ENCODE data around the gene LIPT1.
"Not testable (repeated sequence)": the region's sequence is repeated elsewhere in the genome, so short reads cannot be mapped to it uniquely, and the experiment has no call there.

The LIPT1 gene

DNA sequence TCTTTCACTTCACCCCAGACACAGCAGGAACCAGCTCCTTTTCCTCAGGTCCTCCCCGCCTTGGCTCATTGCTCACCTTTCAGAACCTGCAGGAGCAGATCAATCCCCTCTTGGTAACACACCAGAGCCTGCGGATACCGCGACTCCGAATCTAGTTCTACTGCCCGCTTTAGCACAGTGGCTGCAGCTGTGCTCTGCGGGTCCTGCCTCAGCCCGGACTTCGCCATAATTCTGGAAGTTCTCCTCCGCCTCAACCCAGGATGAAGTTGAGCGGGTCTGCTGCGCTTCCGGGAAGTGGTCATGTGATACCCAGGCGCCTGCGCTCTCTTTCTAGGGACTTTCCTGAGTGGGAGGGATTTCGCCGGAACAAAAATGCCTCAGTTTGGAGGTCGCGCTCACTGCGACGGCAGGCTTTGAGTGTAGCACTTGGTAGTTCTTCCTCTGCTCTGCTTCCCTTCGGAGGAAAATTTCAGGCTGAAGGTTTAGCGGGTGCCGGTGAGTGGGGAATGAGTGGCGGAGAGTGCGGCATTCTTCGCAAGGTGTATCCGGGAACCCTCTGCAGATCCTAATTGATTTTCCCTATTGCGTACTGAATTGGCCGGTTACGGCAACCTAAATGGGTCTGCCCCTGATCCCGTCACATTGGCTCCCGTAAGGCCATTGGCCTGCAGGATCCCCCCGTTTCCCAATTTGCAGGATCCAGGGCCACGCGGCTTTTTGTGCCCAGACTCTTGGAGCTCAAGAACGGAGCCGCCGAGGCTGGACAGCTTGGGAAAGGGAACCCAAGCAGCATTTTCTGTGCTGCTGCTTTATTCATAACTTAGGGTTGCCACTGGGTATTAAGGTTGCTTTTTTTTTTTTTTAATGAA, 26.2 kb downstream of the LIPT1 start, which contains the start of the genes MITD1 and MRPL30:
MITD1 (minus strand) TSS at position 304 of the 869 bp plus-strand sequence; CDS start at position 227, 77 bp downstream.
MRPL30 (plus strand) TSS at position 430 of the 869 bp plus-strand sequence. CDS start 5,020 bp downstream, outside the sequence.
- peak; percentile 88 for DNase-seq (ENCODE audit: low read depth)

DNA sequence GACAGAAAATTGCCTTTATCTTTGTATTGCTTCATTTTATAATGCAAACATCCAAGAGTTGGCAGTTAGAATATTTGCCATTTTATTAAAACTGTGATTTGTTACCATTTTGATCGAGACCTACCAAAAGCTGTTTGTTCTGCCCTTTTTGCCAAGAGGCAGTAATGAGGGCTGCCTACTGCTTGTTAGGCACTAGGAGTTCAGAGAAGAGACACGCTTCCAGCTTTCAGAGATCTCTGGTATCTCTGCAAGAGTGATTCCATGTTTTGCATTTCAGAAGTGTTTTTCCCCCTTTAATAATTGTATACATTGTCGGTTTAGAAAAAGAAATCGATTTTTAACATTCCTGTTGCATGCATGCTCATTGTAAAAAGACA, 26.8 kb downstream of the LIPT1 start:
- DNase-seq (ENCODE audit: low read depth): no peak

DNA sequence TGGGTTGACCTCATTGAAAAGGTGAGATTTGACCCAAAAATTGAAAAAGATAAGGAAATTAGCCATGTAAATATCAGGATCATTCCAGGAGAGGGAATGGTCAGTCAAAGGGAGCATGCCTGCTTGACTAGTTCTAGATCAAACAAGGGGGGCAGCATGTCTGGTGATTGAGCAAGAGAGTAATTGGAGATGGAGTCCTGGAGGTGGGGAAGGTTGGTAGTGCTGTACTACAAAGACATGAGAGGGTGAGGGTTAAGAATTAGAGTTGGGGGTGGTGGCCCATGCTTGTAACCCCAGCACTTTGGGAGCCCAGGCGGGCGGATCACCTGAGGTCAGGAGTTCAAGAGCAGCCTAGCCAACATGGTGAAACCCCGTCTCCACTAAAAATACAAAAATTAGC, 28.3 kb downstream of the LIPT1 start:
- no peak for DNase-seq (ENCODE audit: low read depth)

DNA sequence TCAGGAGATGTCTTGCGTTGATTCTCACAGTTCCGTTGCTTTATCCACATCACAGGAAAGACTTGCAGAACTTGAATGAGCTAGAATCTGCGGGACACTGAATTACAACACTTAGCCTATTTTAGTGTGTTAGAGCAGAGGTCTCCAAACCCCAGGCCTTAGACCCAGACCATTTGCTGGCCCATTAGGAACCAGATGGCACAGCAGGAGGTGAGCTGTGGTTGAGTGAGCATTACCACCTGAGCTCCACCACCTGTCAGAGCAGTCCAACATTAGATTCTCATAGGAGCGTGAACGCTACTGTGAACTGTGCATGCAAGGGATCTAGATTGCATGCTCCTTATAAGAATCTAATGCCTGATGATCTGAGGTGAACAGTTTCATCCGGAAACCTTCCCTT, 30.0 kb downstream of the LIPT1 start:
- DNase-seq (ENCODE audit: low read depth): no peak

DNA sequence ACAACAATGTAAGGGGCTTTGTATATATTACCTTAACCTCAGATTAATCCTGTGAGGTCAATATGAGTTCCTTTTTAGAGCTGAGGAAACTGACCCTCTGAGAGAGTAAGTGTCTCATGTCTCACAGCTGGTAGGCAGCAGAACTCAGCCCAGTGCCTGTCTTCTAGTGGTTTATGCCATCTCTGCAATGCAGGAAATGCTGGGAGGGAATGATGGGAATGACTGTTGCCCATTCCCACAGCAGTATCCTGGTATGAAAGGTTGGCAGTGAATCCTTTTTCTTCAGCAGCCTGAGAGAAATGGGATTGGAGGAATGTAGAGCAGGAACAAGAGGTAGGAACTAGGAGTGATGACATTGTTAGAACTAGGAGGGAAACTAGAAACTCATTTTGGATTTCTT, 32.2 kb downstream of the LIPT1 start:
- no peak for DNase-seq (ENCODE audit: low read depth)

DNA sequence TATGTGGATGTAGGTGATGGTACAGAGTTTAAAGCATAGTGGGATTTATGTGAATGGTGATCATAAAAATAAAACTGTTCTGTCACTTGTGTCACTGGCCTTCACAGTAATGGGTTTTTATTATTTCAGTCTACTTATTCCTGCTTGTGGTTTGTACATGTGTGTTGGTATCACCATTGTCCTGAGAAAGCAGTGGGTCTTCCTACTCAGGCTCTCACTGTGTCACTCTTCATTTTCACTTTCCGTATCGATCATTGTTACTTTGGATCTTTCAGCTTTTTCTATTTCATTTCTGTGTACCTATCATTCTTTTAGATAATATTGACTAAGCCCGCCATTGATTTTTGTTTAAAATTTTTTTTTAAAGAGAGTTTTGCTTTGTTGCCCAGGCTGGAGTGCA, 33.6 kb downstream of the LIPT1 start:
- no peak for DNase-seq (ENCODE audit: low read depth)

DNA sequence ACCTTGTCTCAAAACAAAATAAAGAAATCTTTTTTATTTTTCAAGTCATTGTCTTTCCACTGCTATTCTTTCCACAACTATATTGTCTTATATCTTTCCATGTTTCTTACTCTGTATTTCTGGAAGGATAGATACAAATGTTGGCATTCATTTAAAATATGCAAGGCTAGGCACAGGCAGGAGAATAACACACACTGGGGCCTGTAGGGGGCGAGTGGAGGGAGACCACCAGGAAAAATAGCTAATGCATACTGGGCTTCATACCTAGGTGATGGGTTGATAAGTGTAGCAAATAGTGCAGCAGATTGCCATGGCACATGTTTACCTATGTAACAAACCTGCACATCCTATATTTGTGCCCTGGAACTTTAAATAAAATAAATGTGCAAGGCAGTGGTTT, 35.8 kb downstream of the LIPT1 start:
- no peak for DNase-seq (ENCODE audit: low read depth)

DNA sequence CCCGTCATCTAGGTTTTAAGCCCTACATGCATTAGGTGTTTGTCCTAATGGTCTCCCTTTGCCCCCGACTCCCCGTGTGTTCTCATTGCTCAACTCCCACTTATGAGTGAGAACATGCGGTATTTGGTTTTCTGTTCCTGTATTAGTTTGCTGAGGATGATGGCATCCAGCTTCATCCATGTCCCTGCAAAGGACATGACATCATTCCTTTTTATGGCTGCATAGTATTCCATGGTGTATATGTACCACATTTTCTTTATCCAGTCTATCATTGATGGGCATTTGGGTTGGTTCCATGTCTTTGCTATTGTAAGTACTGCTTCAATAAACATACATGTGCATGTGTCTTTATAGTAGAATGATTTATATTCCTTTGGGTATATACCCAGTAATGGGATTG, 37.6 kb downstream of the LIPT1 start:
- not testable (repeated sequence) for DNase-seq (ENCODE audit: low read depth)

DNA sequence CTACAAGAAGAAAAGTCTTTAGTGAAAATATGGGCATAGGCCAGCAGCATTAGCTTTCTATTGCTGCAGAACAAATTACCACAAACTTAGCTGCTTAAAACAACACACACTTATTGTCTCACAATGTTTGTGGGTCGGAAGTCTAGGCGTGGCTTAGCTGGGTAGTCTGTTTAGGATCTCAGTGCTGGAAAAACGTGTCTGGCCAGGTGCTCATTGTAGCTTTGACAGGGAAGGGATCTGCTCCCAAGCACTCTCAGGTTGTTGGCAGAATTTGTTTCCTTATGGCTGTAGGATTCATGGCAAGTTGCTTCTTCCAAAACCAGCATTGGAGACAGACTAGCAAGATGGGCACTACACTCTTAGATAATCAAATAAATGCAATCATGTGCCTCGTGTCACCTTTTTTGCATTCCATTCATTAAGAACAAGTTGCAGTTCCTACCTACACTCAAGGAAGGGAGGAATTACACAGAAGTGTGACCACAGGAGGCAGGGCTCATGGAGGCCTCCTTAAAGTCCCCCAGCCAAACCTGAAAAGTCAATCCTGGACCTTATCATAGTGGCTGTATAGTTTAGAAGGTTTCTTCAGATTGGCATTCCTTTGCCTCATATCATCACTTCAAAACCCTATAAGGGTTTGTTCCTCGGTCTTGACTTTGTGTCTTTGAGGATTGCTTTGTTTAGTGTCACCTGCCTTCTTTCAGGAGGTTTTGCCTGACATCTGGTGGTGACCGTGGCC, 43.5 kb downstream of the LIPT1 start:
- no peak for DNase-seq (ENCODE audit: low read depth)

DNA sequence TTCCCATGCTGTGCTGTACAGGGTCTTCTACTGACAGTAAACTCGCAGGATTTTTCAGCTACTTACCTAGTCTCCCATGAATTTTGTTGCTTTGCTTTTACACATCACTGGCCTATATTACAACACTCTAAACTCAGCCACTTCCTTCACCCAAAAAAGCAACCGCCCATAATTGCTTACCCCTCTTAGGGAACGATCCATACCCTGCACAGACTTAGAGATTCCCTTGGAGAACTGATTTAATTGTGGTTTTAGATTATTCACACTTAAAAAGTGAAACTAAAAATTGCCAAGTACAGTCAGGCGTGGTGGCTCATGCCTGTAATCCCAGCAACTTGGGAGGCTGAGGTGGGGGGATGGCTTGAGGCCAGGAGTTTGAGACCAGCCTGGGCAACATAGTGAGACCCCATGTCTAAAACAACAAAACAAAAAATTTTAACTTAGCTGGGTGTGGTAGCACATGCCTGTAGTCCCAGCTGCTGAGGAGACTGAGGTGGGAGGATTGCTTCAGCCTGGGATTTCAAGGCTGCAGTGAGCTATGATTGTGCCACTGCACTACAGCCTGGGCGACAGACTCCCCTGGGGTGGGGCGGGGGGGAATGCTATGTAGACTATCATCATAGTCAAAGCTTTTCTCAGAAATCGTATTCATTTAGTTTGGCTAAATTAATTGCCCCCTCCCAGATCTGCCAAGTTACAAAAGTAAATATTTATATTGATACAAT, 45.5 kb downstream of the LIPT1 start:
- DNase-seq (ENCODE audit: low read depth): no peak

DNA sequence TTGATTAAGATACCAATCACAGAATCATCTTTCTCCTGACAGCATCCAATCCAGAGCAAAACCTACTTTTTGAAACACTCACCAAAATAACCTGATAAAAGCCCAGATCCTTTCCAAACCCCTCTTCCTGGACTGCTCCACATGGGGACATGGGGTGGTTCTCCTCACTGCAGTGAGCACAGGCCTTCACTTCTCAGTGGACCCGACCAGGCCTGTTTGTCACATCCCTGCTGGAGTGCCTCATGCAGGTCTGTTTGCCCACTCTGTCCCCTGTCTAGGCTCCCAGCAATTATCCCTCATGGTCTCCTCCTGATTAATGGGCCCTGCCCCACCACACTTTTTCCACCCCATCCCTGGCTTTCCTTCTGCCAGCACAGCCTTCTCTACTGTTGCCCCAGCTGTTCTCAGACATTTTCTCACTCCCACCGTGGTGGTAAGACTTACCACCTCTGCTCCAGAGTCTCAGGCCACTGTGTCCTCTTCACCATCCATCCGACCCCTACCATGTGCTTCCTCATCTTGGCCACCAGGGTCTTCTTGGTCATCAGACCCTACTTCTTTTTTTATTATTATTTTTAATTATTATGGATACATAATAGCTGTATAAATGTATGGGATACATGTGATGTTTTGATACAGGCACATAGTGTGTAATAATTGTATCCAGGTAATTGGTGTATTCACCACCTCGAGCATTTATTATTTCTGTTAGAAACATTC, 47.4 kb downstream of the LIPT1 start:
- no peak for DNase-seq (ENCODE audit: low read depth)

DNA sequence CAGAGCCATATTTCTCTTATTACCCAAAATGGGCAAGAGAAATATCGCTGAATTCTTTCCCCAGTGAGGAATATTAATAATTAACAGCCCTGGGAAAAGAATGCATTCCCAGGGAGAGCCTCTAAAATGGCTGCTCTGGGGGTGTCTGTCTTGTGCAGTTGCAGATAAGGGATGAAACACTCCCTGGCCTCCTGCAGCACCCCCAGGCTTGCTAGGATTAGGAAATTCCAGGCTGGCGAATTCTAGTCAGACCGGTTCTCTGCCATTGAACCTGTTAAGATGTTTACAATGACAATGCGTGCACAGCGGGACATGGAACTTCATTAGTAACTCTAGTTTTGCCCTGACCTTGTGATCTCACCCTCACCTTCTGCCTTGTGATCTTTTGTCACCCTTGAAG, 50.7 kb downstream of the LIPT1 start:
- no peak for DNase-seq (ENCODE audit: low read depth)
